ENCODE results near the gene PAK3.
A peak's percentile ranks its signal among the peaks of the same experiment; 100 is the strongest.

PAK3 gene

GRCh38 chrX:111100191-111100590 lies 4.2 kb downstream of the PAK3 start:
- Histone ChIP-seq H3K27me3 (replicated peaks; ENCODE audit: insufficient read depth, low read length) (no peaks in the 10 kb centered on the region), H3K4me3 (ENCODE audit: low read length) (no peak overlapping the region), H3K9me3 (replicated peaks; ENCODE audit: insufficient read depth, low read length) (no peaks in the 10 kb centered on the region), H3K9me2 (replicated peaks; ENCODE audit: insufficient read depth, low read length) (no peaks in the 10 kb centered on the region), H2AFZ (ENCODE audit: low read length) (no peak overlapping the region), H3K27ac (ENCODE audit: low read length) (no peak overlapping the region), H3K79me2 (ENCODE audit: low read length) (no peaks in the 10 kb centered on the region), H3K36me3 (replicated peaks; ENCODE audit: insufficient read depth, low read length) (no peaks in the 10 kb centered on the region), H3K9ac (ENCODE audit: low read length) (no peak overlapping the region), H4K20me1 (ENCODE audit: insufficient read depth, low read length) (no peaks in the 10 kb centered on the region), H3F3A (ENCODE audit: insufficient read depth, low read length) (no peaks in the 10 kb centered on the region), H3K4me2 (ENCODE audit: low read depth, low read length) (no peak overlapping the region), H3K4me1 (ENCODE audit: low read length) (no peaks in the 10 kb centered on the region)
- TF ChIP-seq, protein P1, sequence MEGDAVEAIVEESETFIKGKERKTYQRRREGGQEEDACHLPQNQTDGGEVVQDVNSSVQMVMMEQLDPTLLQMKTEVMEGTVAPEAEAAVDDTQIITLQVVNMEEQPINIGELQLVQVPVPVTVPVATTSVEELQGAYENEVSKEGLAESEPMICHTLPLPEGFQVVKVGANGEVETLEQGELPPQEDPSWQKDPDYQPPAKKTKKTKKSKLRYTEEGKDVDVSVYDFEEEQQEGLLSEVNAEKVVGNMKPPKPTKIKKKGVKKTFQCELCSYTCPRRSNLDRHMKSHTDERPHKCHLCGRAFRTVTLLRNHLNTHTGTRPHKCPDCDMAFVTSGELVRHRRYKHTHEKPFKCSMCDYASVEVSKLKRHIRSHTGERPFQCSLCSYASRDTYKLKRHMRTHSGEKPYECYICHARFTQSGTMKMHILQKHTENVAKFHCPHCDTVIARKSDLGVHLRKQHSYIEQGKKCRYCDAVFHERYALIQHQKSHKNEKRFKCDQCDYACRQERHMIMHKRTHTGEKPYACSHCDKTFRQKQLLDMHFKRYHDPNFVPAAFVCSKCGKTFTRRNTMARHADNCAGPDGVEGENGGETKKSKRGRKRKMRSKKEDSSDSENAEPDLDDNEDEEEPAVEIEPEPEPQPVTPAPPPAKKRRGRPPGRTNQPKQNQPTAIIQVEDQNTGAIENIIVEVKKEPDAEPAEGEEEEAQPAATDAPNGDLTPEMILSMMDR (IDR thresholded peaks at IDR 0.05; ENCODE audit: low read length): peak; percentile 57
- no peak for TF ChIP-seq EZH2 (optimal IDR thresholded peaks at IDR 0.05; ENCODE audit: low read depth, low read length)
- DNase-seq: peak; percentile 58

- no peak overlapping the region for H3K9ac ChIP-seq (ENCODE audit: low read length)
- no peaks in the 10 kb centered on the region for H3K27me3 ChIP-seq (replicated peaks; ENCODE audit: insufficient read depth, low read length)
- H3F3A ChIP-seq (ENCODE audit: insufficient read depth, low read length): no peaks in the 10 kb centered on the region
- H3K9me3 ChIP-seq (replicated peaks; ENCODE audit: insufficient read depth, low read length): no peaks in the 10 kb centered on the region
- H3K36me3 ChIP-seq (replicated peaks; ENCODE audit: insufficient read depth, low read length): no peaks in the 10 kb centered on the region
- no peak for DNase-seq
- H3K27ac ChIP-seq (ENCODE audit: low read length): no peak overlapping the region
- H3K79me2 ChIP-seq (ENCODE audit: low read length): no peaks in the 10 kb centered on the region
- no peak overlapping the region for H3K4me3 ChIP-seq (ENCODE audit: low read length)
- no peaks in the 10 kb centered on the region for H4K20me1 ChIP-seq (ENCODE audit: insufficient read depth, low read length)
- TF ChIP-seq EZH2 (optimal IDR thresholded peaks at IDR 0.05; ENCODE audit: low read depth, low read length): no peak
- TF ChIP-seq EZH2phosphoT487 (IDR thresholded peaks at IDR 0.05; ENCODE audit: low read length): no peak
- TF ChIP-seq, protein P1 (IDR thresholded peaks at IDR 0.05; ENCODE audit: low read length): no peak
- no peak overlapping the region for H3K4me2 ChIP-seq (ENCODE audit: low read depth, low read length)
- H3K4me1 ChIP-seq (ENCODE audit: low read length): no peaks in the 10 kb centered on the region
- no peaks in the 10 kb centered on the region for H3K9me2 ChIP-seq (replicated peaks; ENCODE audit: insufficient read depth, low read length)
- H2AFZ ChIP-seq (ENCODE audit: low read length): no peak overlapping the region
Measured at GRCh38 chrX:111101580-111101979, 5.6 kb downstream of the PAK3 start.

- no peak overlapping the region for H3K4me2 ChIP-seq (ENCODE audit: low read depth, low read length)
- no peak overlapping the region for H3K27ac ChIP-seq (ENCODE audit: low read length)
- no peaks in the 10 kb centered on the region for H3K9me3 ChIP-seq (replicated peaks; ENCODE audit: insufficient read depth, low read length)
- H2AFZ ChIP-seq (ENCODE audit: low read length): no peak overlapping the region
- H4K20me1 ChIP-seq (ENCODE audit: insufficient read depth, low read length): no peaks in the 10 kb centered on the region
- no peak for TF ChIP-seq EZH2 (optimal IDR thresholded peaks at IDR 0.05; ENCODE audit: low read depth, low read length)
- TF ChIP-seq, protein P1 (IDR thresholded peaks at IDR 0.05; ENCODE audit: low read length): no peak
- TF ChIP-seq EZH2phosphoT487 (IDR thresholded peaks at IDR 0.05; ENCODE audit: low read length): no peak
- H3K4me1 ChIP-seq (ENCODE audit: low read length): no peaks in the 10 kb centered on the region
- H3K9me2 ChIP-seq (replicated peaks; ENCODE audit: insufficient read depth, low read length): no peaks in the 10 kb centered on the region
- H3K36me3 ChIP-seq (replicated peaks; ENCODE audit: insufficient read depth, low read length): no peaks in the 10 kb centered on the region
- H3F3A ChIP-seq (ENCODE audit: insufficient read depth, low read length): no peaks in the 10 kb centered on the region
- no peaks in the 10 kb centered on the region for H3K27me3 ChIP-seq (replicated peaks; ENCODE audit: insufficient read depth, low read length)
- H3K79me2 ChIP-seq (ENCODE audit: low read length): no peaks in the 10 kb centered on the region
- H3K9ac ChIP-seq (ENCODE audit: low read length): no peak overlapping the region
- no peak overlapping the region for H3K4me3 ChIP-seq (ENCODE audit: low read length)
- DNase-seq: no peak
Measured at GRCh38 chrX:111102636-111103035, 6.6 kb downstream of the PAK3 start.
